ENCODE measurements around the gene SLC1A2. TPM values are rescaled to one million over a fixed set of nuclear protein-coding genes. Genes with fewer than 3 reads are reported as not detected.

SLC1A2 gene
- total RNA-seq, 2 experiments from 2014 or later, result not detected

DNA sequence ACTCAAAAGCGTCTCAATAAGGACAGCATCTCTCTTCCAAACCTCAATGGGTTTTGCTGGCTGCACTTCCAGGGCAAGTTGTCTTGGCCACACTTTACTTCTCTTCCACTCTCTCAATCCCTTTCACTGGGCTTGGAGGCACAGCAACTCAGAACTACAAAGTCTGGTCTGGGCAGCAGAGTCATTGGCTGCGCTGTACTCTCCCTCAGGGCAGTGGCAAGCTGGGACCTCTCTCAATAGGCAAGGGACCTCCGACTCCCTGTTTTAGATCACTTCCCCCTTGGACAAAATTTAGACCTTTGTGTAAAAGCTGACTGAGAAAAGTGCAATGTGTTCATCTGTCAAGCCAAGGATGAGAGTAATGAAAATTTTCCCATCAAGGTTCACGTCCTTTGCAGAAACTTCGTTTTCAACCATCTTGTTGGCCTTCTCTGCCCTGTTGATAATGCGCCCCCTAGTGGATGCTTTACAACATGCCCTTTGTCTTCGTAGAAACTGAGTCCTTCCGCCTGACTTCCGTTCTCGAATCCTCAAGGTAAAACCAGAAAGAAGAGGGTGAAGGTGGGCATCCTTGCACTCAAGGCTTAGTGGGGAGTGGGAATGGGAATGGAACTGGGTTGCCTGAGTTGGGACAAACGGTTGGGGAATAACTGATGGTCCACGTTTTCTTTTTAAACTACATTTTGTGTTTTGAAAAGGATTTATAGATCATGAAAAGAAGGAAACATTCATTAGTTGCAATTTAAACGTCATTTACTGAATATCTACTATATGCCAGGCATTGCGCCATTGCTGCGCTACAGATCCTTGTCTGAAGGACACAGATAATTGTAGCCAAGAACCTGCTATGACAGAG, 181.3 kb downstream of the SLC1A2 start:
- POLR2A ChIA-PET, result interaction anchor here (1.0 to 5.9 kb wide), 5 partner anchors 19 to 240 kb away, joined by 3 to 24 read pairs (median 4); no protein-coding TSS in a partner anchor

DNA sequence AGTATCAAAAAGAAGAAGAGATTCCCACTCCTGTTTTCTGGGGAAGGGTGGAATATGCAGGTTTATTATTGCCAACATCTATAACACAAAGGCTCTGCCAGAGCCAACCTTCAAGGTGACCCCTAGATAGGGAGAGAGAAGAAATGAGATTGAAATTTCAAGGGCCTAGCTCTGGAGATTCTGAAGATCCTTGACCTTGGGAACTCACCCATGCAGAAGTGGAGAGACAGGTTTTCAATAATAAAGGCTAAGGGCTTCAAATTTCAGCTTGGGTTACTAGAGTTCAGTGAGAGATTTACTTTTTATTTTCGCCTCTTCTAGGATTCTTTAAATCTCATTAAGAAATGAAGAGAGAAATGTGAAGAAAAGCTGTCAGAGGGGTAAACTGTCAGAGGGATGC, 182.0 kb downstream of the SLC1A2 start:
- Mint-ChIP-seq H3K4me1 (peaks cover 78% of the 10 kb centered on the region), H3K27ac (no peak overlapping the region), H3K4me3 (no peak overlapping the region), H3K36me3 (ENCODE audit: low read depth) (peaks cover 39% of the 10 kb centered on the region), H3K9me3 (peaks cover 21% of the 10 kb centered on the region), H3K27me3 (peaks cover 2% of the 10 kb centered on the region)
- ChIA-PET CTCF (interaction anchor here (0.6 to 2.8 kb wide), 21 partner anchors 9 to 312 kb away, joined by 3 to 17 read pairs (median 3); no protein-coding TSS in a partner anchor), POLR2A (interaction anchor here (1.0 to 5.9 kb wide), 7 partner anchors 18 to 240 kb away, joined by 3 to 24 read pairs (median 4); no protein-coding TSS in a partner anchor)
- no peak for DNase-seq

More for the DNA sequence above, 181.3 kb downstream of the SLC1A2 start:
- H3K9me3 Mint-ChIP-seq, result peaks cover 18% of the 10 kb centered on the region
- H3K36me3 Mint-ChIP-seq (ENCODE audit: low read depth), result peaks cover 34% of the 10 kb centered on the region
- peak; percentile 59 for DNase-seq
- CTCF ChIA-PET, result interaction anchor here (0.6 to 2.8 kb wide), 23 partner anchors 8 to 311 kb away, joined by 3 to 17 read pairs (median 3); no protein-coding TSS in a partner anchor
- peaks cover 2% of the 10 kb centered on the region for H3K27me3 Mint-ChIP-seq
- no peak overlapping the region for H3K4me3 Mint-ChIP-seq
- H3K4me1 Mint-ChIP-seq, result peaks cover 81% of the 10 kb centered on the region
- H3K27ac Mint-ChIP-seq, result peak overlapping the region; percentile 36

DNA sequence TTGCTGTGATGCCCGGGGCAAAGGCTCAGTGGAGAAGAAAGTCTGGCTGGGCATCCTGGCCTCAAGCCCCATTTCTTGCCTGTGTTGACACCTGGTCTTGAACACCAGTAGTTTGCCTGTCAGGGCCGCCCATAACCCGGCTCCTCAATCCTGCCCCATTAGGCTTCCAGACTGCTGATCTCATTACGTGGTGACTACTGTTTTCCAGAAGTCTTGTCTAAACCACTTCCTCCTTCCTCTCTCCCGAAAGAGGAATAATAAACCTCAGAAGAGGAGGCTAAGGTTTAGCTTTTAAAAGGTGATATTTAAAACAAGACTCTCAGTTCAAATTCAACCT, 182.7 kb downstream of the SLC1A2 start:
- peaks cover 2% of the 10 kb centered on the region for H3K27me3 Mint-ChIP-seq
- H3K4me3 Mint-ChIP-seq, result no peak overlapping the region
- DNase-seq, result peak; percentile 20
- peaks cover 21% of the 10 kb centered on the region for H3K9me3 Mint-ChIP-seq
- ChIA-PET CTCF (interaction anchor here (1.0 to 2.8 kb wide), 10 partner anchors 10 to 312 kb away, joined by 3 to 17 read pairs (median 4); no protein-coding TSS in a partner anchor), POLR2A (interaction anchor here (0.7 to 5.9 kb wide), 16 partner anchors 9 to 237 kb away, joined by 3 to 24 read pairs (median 6); no protein-coding TSS in a partner anchor)
- H3K36me3 Mint-ChIP-seq (ENCODE audit: low read depth), result peaks cover 46% of the 10 kb centered on the region
- peaks cover 72% of the 10 kb centered on the region for H3K4me1 Mint-ChIP-seq
- peak overlapping the region; percentile 85 for H3K27ac Mint-ChIP-seq

DNA sequence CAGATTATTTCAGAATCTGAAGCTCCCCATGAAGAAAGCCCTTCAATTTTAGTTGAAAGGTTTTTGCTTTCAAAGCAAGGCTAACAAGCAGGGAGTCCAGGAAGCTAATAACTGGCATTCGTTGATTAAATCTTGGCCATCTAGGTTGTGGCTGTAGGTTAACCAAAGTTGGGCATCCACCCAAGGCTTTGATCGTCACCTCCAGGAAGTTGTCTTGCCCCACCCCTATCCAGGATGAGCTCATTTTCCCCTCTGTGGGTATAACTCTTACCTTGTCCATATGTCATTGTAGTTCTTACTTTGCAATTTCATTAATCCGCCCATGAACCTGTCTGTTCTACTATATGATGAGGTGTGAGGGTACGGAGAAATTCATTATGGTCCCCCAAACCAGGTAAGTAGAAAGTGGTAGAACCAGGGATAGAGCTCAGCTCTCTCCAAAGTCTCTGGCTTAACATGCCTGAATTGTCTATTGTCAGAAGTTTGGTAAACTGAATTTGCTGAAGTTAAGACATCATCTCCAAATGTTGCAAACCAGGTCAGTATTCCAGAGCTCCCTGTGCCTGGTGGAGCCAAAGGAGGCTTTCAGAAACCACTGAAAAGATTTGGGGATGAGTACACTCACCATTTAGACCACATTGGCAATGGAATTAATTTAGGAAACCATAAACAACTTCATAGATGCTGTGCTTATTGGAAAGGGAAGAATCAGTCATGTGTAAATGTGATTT, 183.3 kb downstream of the SLC1A2 start:
- peaks cover 66% of the 10 kb centered on the region for H3K4me1 Mint-ChIP-seq

DNA sequence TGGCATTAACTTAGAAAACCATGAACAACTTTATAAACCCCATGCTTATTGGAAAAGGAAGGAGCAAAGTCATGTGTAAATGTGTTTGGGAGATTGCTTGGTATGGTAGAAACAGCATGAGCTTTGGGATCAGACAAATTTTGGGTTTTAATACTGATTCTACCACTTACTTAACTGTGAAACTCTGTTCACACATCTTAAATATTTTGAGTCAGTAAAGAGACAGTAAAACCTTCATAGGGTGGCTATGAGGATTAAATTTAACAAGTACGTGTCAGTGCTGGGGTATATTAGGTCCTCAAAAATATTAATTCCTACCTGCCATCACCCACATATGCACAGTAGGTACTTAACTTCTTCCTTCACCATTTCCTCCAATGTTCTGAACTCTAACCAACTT, 183.9 kb downstream of the SLC1A2 start:
- H3K4me3 Mint-ChIP-seq, result no peak overlapping the region
- H3K27ac Mint-ChIP-seq, result peak overlapping the region; percentile 85
- ChIA-PET POLR2A (interaction anchor here (0.8 to 5.9 kb wide), 21 partner anchors 10 to 318 kb away, joined by 3 to 24 read pairs (median 6); partner anchors contain the start of gene CD44), CTCF (interaction anchor here (0.8 to 2.8 kb wide), 10 partner anchors 11 to 309 kb away, joined by 3 to 17 read pairs (median 3); no protein-coding TSS in a partner anchor)
- DNase-seq, result no peak
- peaks cover 58% of the 10 kb centered on the region for H3K36me3 Mint-ChIP-seq (ENCODE audit: low read depth)
- peaks cover 21% of the 10 kb centered on the region for H3K9me3 Mint-ChIP-seq
- peaks cover 2% of the 10 kb centered on the region for H3K27me3 Mint-ChIP-seq
- peaks cover 64% of the 10 kb centered on the region for H3K4me1 Mint-ChIP-seq

More for the DNA sequence above, 183.3 kb downstream of the SLC1A2 start:
- ChIA-PET CTCF (interaction anchor here (0.8 to 2.8 kb wide), 13 partner anchors 10 to 311 kb away, joined by 3 to 17 read pairs (median 3); no protein-coding TSS in a partner anchor), POLR2A (interaction anchor here (0.7 to 5.9 kb wide), 22 partner anchors 9 to 319 kb away, joined by 3 to 24 read pairs (median 6); partner anchors contain the start of gene CD44)
- H3K4me3 Mint-ChIP-seq, result peak overlapping the region; percentile 14
- H3K36me3 Mint-ChIP-seq (ENCODE audit: low read depth), result peaks cover 52% of the 10 kb centered on the region
- peak overlapping the region; percentile 85 for H3K27ac Mint-ChIP-seq
- H3K9me3 Mint-ChIP-seq, result peaks cover 21% of the 10 kb centered on the region
- peaks cover 2% of the 10 kb centered on the region for H3K27me3 Mint-ChIP-seq
- peak; percentile 83 for DNase-seq

DNA sequence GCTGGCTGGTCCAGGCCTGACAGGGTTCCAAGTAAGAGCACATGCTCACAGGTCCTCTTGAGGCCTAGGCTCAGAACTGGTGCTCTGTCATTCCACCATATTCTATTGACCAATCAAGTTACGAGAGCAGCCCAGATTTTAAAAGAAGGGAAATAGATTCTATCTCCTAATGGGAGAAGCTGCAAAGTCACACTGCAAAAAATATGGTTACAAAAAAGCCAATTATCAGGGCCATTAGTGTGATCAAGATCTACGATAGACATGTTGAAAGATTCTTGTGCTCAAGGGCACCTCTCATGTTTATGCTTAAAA, 184.2 kb downstream of the SLC1A2 start:
- Mint-ChIP-seq H3K9me3 (peaks cover 21% of the 10 kb centered on the region), H3K4me1 (peaks cover 64% of the 10 kb centered on the region), H3K27ac (peak overlapping the region; percentile 85), H3K27me3 (peaks cover 2% of the 10 kb centered on the region), H3K4me3 (no peak overlapping the region), H3K36me3 (ENCODE audit: low read depth) (peaks cover 62% of the 10 kb centered on the region)
- POLR2A ChIA-PET, result interaction anchor here (1.0 to 5.9 kb wide), 15 partner anchors 10 to 235 kb away, joined by 3 to 24 read pairs (median 6); partner anchors contain the start of gene CD44
- DNase-seq, result no peak
- CTCF ChIA-PET, result interaction anchor here (0.6 to 1.6 kb wide), 4 partner anchors 73 to 308 kb away, joined by 3 to 4 read pairs (median 3); no protein-coding TSS in a partner anchor

DNA sequence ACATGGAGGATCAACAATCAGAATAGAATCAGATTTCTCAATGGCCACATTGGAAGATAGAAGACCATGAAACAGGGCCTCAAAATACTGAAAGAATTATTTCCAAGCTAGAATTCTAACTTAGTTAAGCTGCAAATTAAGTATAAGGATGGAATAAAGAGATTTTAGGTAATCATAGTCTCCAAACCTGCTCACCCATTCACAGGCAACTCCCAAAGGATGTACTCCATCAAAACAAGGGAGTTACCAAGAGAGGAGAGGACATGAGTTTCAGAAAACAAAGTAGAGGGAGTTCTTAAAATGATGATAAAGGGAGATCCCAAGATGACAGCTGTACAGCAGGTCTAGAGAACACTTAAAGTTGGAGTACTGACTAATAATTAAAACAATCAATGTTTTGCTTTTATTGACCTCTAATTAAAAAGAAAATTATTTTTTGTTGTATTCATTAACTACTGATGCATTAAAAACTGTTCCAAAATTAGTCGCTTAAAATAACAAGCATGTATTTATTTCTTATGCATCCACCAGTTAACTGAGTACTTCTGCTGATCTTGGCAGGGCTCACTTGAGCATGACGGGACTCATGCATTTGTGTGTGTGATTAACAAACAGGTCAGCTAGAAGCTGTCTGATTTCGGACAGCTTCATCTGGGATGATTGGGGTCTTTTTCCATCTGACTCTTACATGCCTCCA, 184.8 kb downstream of the SLC1A2 start:
- Mint-ChIP-seq H3K9me3 (peaks cover 21% of the 10 kb centered on the region), H3K4me1 (peaks cover 63% of the 10 kb centered on the region), H3K27ac (peak overlapping the region; percentile 85), H3K27me3 (peaks cover 2% of the 10 kb centered on the region), H3K4me3 (no peak overlapping the region), H3K36me3 (ENCODE audit: low read depth) (peaks cover 67% of the 10 kb centered on the region)
- CTCF ChIA-PET, result interaction anchor here (0.6 to 1.6 kb wide), 3 partner anchors 72 to 308 kb away, joined by 3 to 4 read pairs (median 3); no protein-coding TSS in a partner anchor
- POLR2A ChIA-PET, result interaction anchor here (1.0 to 5.9 kb wide), 12 partner anchors 10 to 235 kb away, joined by 3 to 24 read pairs (median 6); partner anchors contain the start of gene CD44
- DNase-seq, result no peak

DNA sequence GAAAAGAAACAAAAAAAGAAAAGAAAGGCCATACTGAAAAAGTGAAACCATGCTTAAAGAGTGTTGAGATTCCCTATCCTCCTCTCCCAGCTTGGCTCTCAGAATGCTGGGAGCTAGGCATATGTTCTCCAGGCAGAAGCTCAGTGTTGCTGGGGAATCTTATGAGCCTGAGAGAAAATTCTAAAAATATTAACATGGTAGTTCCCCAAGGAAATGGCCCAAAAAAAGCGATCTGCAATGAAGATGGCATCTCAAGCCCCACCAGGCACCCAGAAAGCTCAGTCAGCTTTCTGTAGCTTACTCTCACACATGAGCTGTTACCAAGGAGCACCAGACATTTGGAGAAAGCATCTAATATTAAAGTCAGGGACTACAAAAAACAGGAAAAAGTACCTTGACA, 185.8 kb downstream of the SLC1A2 start:
- no peak overlapping the region for H3K4me3 Mint-ChIP-seq
- POLR2A ChIA-PET, result interaction anchor here (0.6 kb wide), 1 partner anchor 71 kb away, joined by 3 read pairs; no protein-coding TSS in a partner anchor
- peaks cover 78% of the 10 kb centered on the region for H3K36me3 Mint-ChIP-seq (ENCODE audit: low read depth)
- CTCF ChIA-PET, result interaction anchor here (1.0 to 1.3 kb wide), 2 partner anchors 69 to 158 kb away, joined by 3 to 4 read pairs; no protein-coding TSS in a partner anchor
- H3K4me1 Mint-ChIP-seq, result peaks cover 56% of the 10 kb centered on the region
- peaks cover 24% of the 10 kb centered on the region for H3K9me3 Mint-ChIP-seq
- H3K27me3 Mint-ChIP-seq, result no peaks in the 10 kb centered on the region
- DNase-seq, result no peak
- no peak overlapping the region for H3K27ac Mint-ChIP-seq

DNA sequence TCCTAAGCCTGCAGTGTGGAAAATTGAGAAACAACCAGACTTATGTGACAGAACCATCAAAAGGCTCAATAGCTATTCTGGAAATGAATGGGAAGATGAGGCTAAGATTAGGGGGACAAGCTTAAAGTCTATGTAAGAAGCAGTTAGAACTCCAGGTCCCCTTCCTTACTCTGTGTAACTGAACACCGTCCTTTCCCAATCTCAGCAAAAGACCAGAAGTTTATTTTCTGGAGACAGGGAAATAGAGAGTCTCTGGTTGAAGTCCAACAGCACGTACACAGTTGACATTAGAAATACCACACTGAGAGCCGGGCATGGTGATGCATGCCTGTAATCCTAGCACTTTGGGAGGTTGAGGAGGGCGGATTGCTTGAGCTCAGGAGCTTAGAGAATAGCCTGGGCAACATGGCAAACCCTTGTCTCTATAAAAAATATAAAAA, 186.4 kb downstream of the SLC1A2 start:
- H3K27ac Mint-ChIP-seq, result no peak overlapping the region
- H3K4me3 Mint-ChIP-seq, result no peak overlapping the region
- no peaks in the 10 kb centered on the region for H3K27me3 Mint-ChIP-seq
- DNase-seq, result no peak
- peaks cover 51% of the 10 kb centered on the region for H3K4me1 Mint-ChIP-seq
- peaks cover 24% of the 10 kb centered on the region for H3K9me3 Mint-ChIP-seq
- peaks cover 84% of the 10 kb centered on the region for H3K36me3 Mint-ChIP-seq (ENCODE audit: low read depth)
- ChIA-PET CTCF (interaction anchor here (1.0 to 1.3 kb wide), 2 partner anchors 69 to 159 kb away, joined by 3 to 4 read pairs; no protein-coding TSS in a partner anchor), POLR2A (interaction anchor here (0.6 to 0.8 kb wide), 2 partner anchors 58 to 72 kb away, joined by 3 to 5 read pairs; no protein-coding TSS in a partner anchor)

DNA sequence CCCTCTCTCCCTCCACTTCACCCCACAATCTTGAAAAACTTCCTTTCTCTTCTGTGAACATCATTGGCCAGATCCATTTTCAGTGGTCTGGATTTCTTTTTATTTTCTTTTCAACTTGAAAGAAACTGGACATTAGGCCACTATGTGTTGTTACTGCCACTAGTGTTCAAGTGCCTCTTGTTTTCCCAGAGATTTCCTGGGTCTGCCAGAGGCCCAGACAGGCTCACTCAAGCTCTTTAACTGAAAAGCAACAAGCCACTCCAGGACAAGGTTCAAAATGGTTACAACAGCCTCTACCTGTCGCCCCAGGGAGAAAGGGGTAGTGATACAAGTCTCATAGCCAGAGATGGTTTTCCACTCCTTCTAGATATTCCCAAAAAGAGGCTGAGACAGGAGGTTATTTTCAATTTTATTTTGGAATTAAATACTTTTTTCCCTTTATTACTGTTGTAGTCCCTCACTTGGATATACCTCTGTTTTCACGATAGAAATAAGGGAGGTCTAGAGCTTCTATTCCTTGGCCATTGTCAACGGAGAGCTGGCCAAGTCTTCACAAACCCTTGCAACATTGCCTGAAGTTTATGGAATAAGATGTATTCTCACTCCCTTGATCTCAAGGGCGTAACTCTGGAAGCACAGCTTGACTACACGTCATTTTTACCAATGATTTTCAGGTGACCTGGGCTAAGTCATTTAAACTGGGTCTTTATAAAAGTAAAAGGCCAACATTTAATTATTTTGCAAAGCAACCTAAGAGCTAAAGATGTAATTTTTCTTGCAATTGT, 188.1 kb downstream of the SLC1A2 start:
- Mint-ChIP-seq H3K4me3 (no peak overlapping the region), H3K9me3 (peaks cover 24% of the 10 kb centered on the region), H3K4me1 (peaks cover 41% of the 10 kb centered on the region), H3K36me3 (ENCODE audit: low read depth) (peaks cover 89% of the 10 kb centered on the region), H3K27me3 (no peaks in the 10 kb centered on the region), H3K27ac (no peak overlapping the region)
- no peak for DNase-seq
- ChIA-PET POLR2A (no interaction called here), CTCF (no interaction called here)

DNA sequence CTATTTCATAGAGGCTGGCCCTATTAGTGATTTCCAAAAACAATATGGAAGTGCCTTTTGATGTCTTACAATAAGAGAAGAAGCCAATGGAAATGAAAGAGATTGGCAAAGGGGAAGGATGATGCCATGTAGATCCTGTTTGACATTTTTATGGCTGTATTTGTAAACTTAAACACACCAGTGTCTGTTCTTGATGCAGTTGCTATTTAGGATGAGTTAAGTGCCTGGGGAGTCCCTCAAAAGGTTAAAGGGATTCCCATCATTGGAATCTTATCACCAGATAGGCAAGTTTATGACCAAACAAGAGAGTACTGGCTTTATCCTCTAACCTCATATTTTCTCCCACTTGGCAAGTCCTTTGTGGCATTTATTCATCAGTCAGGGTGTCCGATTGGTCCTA, 189.0 kb downstream of the SLC1A2 start:
- ChIA-PET CTCF (no interaction called here), POLR2A (no interaction called here)
- Mint-ChIP-seq H3K9me3 (peaks cover 23% of the 10 kb centered on the region), H3K27ac (no peak overlapping the region), H3K4me3 (no peak overlapping the region), H3K27me3 (no peaks in the 10 kb centered on the region), H3K36me3 (ENCODE audit: low read depth) (peaks cover 95% of the 10 kb centered on the region), H3K4me1 (peaks cover 34% of the 10 kb centered on the region)
- DNase-seq, result no peak

Measured in activated CD4-positive, alpha-beta memory T cell treated with anti-CD3 and anti-CD28 coated beads, Interleukin-2, amount 10 ng/mL, durations not matched to agents 7 days and 5 days (primary cell).